GM23248 (cell line): ENCODE data around the gene COX7A2. TPM values are rescaled to one million over a fixed set of nuclear protein-coding genes. Genes with fewer than 3 reads are reported as not detected.
A peak's percentile ranks its signal among the peaks of the same experiment; 100 is the strongest.

ENCODE experiments used
- DNase-seq: peaks from one replicate; pipeline ENCODE4 v3.0.0-alpha.2; 2015
- H2AFZ ChIP-seq: fragments of 200-600 bp; sonication (generic); 2 replicates; pipeline ENCODE4 v1.6.1; 2016; ENCODE audit warnings: antibody characterized with exemption
- H3F3A ChIP-seq: fragments of 200-600 bp; sonication (generic); 2 replicates; pipeline ENCODE4 v1.6.1; 2016; ENCODE audit warnings: mild to moderate bottlenecking, antibody characterized with exemption, mixed run types; ENCODE audit not compliant: insufficient read depth
- H3K27ac ChIP-seq: fragments of 200-600 bp; sonication (generic); 2 replicates; pipeline ENCODE4 v1.5.1; 2016; ENCODE audit warnings: mild to moderate bottlenecking
- H3K27me3 ChIP-seq: fragments of 200-600 bp; sonication (generic); replicated peaks from 2 replicates; pipeline ENCODE4 v1.6.1; 2016; ENCODE audit warnings: mild to moderate bottlenecking; ENCODE audit not compliant: insufficient read depth
- H3K36me3 ChIP-seq: fragments of 200-600 bp; sonication (generic); 2 replicates; pipeline ENCODE4 v1.6.1; 2016; ENCODE audit warnings: low read depth, mild to moderate bottlenecking
- H3K4me1 ChIP-seq: fragments of 200-600 bp; sonication (generic); 2 replicates; pipeline ENCODE4 v1.6.1; 2016; ENCODE audit warnings: mild to moderate bottlenecking; ENCODE audit not compliant: insufficient read depth
- H3K4me2 ChIP-seq: fragments of 200-600 bp; sonication (generic); one replicate; pipeline ENCODE4 v1.6.1; 2016; ENCODE audit warnings: mild to moderate bottlenecking; ENCODE audit not compliant: unreplicated experiment
- H3K4me3 ChIP-seq: fragments of 200-600 bp; sonication (generic); 2 replicates; pipeline ENCODE4 v1.5.1; 2016; ENCODE audit warnings: mild to moderate bottlenecking
- H3K79me2 ChIP-seq: fragments of 200-600 bp; sonication (generic); 2 replicates; pipeline ENCODE4 v1.6.1; 2016; ENCODE audit warnings: mild to moderate bottlenecking; ENCODE audit not compliant: insufficient read depth
- H3K9ac ChIP-seq: fragments of 200-600 bp; sonication (generic); 2 replicates; pipeline ENCODE4 v1.6.1; 2016; ENCODE audit warnings: mild to moderate bottlenecking
- H3K9me2 ChIP-seq: fragments of 200-600 bp; sonication (generic); 2 replicates; pipeline ENCODE4 v1.6.1; 2016; ENCODE audit warnings: mixed run types, mild to moderate bottlenecking, moderate library complexity; ENCODE audit not compliant: insufficient read depth
- H3K9me3 ChIP-seq: fragments of 200-600 bp; sonication (generic); one replicate; pipeline ENCODE4 v1.6.1; 2017; ENCODE audit warnings: low read depth
- H4K20me1 ChIP-seq: fragments of 200-600 bp; sonication (generic); 2 replicates; pipeline ENCODE4 v1.6.0; 2016; ENCODE audit not compliant: insufficient read depth
- EZH2 ChIP-seq: fragments of 200-600 bp; sonication (generic); IDR thresholded peaks from 2 replicates; pipeline ENCODE4 v1.6.1; 2018; ENCODE audit warnings: antibody characterized with exemption, mild to moderate bottlenecking; ENCODE audit not compliant: insufficient read depth, poor library complexity, severe bottlenecking
- EZH2phosphoT487 ChIP-seq: fragments of 200-600 bp; sonication (generic); IDR thresholded peaks from 2 replicates; pipeline ENCODE4 v1.6.1; 2018; ENCODE audit warnings: antibody characterized with exemption, moderate library complexity, mild to moderate bottlenecking, low read depth; ENCODE audit not compliant: insufficient read depth
- WGBS, 2 experiments: methylation state at CpG; one replicate each; pipeline ENCODE4 v1.1.6; 2015 to 2017; ENCODE audit warnings: low lambda C conversion rate in 2 of 2, low coverage in 1 of 2; ENCODE audit errors: missing lambda C conversion rate in 2 of 2; 5-methylcytosine and 5-hydroxymethylcytosine counted together
- in situ Hi-C: fragments of 300-500 bp; cut with MboI; formaldehyde crosslinking; loops from 2 replicates; pipeline ENCODE4 v1.15.0; 2020
- polyA plus RNA-seq: library from polyadenylated mRNA; unstranded; fragments of >200 nt; fragmentation: Nextera tagmentation; extraction: Ambion mirVana; gene quantifications from 2 replicates; pipeline ENCODE4 v1.2.1, GENCODE V29; 2016
- total RNA-seq: library from RNA; depleted of rRNA; stranded (reverse); fragments of >200 nt; shearing (Covaris generic); gene quantifications from 2 replicates; pipeline ENCODE4 v1.2.3, GENCODE V29; 2014; rRNA removed

Gene COX7A2, protein sequence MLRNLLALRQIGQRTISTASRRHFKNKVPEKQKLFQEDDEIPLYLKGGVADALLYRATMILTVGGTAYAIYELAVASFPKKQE
- total RNA-seq (166 and 545 TPM in 2 replicates), polyA plus RNA-seq (666 and 696 TPM in 2 replicates)

- DNase-seq, result peak; percentile 99
- Histone ChIP-seq H3K4me1 (peaks cover 20% of the 10 kb centered on the region), H3K4me3 (peak within 1 kb of the TSS; percentile 92), H3K9me2 (no peaks in the 10 kb centered on the region), H3K9me3 (no peaks in the 10 kb centered on the region), H3K4me2 (peak within 1 kb of the TSS; percentile 98), H3K27ac (peak within 1 kb of the TSS; percentile 93), H3K79me2 (peaks cover 46% of the 10 kb centered on the region), H2AFZ (peak within 1 kb of the TSS; percentile 99), H3K36me3 (peaks cover 18% of the 10 kb centered on the region), H4K20me1 (no peaks in the 10 kb centered on the region), H3F3A (peaks cover 25% of the 10 kb centered on the region), H3K27me3 (no peaks in the 10 kb centered on the region), H3K9ac (peak within 1 kb of the TSS; percentile 92)
- TF ChIP-seq EZH2phosphoT487 (no peak), EZH2 (no peak)
- 0 to 1% methylated on average over 35 to 36 of the region's 36 CpGs for WGBS, 2 experiments
- in situ Hi-C loops, result no loop called here
These were observed at the start of gene COX7A2 for GRCh38 chr6:75243333-75244062. Gene COX7A2 (minus strand): TSS chr6:75243801. CDS start chr6:75243734, 67 bp downstream.

DNA sequence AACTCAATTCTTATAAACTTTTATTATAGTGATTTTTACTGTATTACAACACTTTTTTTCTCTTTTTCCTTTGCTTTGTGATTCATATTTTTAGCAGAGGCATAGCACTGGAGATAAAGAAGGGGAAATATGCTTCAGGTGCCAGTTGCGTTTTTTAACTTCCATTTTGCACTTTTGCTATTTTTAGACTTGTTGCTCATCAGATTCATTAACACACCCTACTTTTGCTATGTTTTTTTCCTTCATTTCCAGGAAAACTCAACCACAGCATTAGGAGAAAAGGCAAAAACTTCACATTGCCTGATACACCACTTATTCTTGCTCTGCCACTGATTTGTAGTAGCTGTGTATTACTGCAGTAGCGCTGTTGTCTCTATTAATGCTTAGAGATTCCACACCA is 49.0 kb upstream of the COX7A2 start:
- no peak overlapping the region for H3K9ac ChIP-seq
- no peaks in the 10 kb centered on the region for H3K27me3 ChIP-seq
- H3K9me2 ChIP-seq, result no peaks in the 10 kb centered on the region
- H3K4me3 ChIP-seq, result no peak overlapping the region
- H3K4me2 ChIP-seq, result no peak overlapping the region
- DNase-seq, result no peak
- in situ Hi-C loops, result loop anchor here (10.0 kb wide), 1 partner anchor 242 kb away; no protein-coding TSS in a partner anchor
- WGBS, 2 experiments, result 92 to 99% methylated on average over 2 of the region's 2 CpGs
- H3K4me1 ChIP-seq, result no peaks in the 10 kb centered on the region
- H3K9me3 ChIP-seq, result no peaks in the 10 kb centered on the region
- no peak overlapping the region for H2AFZ ChIP-seq
- no peaks in the 10 kb centered on the region for H3K36me3 ChIP-seq
- H3K79me2 ChIP-seq, result no peaks in the 10 kb centered on the region
- H4K20me1 ChIP-seq, result no peaks in the 10 kb centered on the region
- TF ChIP-seq EZH2 (no peak), EZH2phosphoT487 (no peak)
- no peaks in the 10 kb centered on the region for H3F3A ChIP-seq
- no peak overlapping the region for H3K27ac ChIP-seq

GRCh38 chr6:75291744-75292143 is 48.1 kb upstream of the COX7A2 start:
- Histone ChIP-seq H3K4me2 (no peak overlapping the region), H3K9ac (no peak overlapping the region), H3K4me3 (no peak overlapping the region), H3K27ac (no peak overlapping the region), H3K36me3 (no peaks in the 10 kb centered on the region), H3K9me3 (no peaks in the 10 kb centered on the region), H4K20me1 (no peaks in the 10 kb centered on the region), H3K9me2 (no peaks in the 10 kb centered on the region), H3K4me1 (no peaks in the 10 kb centered on the region), H3F3A (no peaks in the 10 kb centered on the region), H3K27me3 (no peaks in the 10 kb centered on the region), H3K79me2 (no peaks in the 10 kb centered on the region), H2AFZ (no peak overlapping the region)
- no peak for DNase-seq
- no peak for TF ChIP-seq EZH2
- in situ Hi-C loops, result loop anchor here (10.0 kb wide), 1 partner anchor 243 kb away; no protein-coding TSS in a partner anchor
- WGBS, 2 experiments, result 64 to 71% methylated on average over 1 of the region's 1 CpG

- Histone ChIP-seq H3K36me3 (no peaks in the 10 kb centered on the region), H3K9ac (no peak overlapping the region), H3K79me2 (no peaks in the 10 kb centered on the region), H3F3A (no peaks in the 10 kb centered on the region), H4K20me1 (no peaks in the 10 kb centered on the region), H3K27me3 (no peaks in the 10 kb centered on the region), H3K4me1 (no peaks in the 10 kb centered on the region), H3K4me2 (no peak overlapping the region), H3K9me2 (no peaks in the 10 kb centered on the region), H3K27ac (no peak overlapping the region), H3K9me3 (no peaks in the 10 kb centered on the region), H3K4me3 (no peak overlapping the region), H2AFZ (no peak overlapping the region)
- DNase-seq, result no peak
- 70 to 79% methylated on average over 2 of the region's 2 CpGs for WGBS, 2 experiments
- TF ChIP-seq EZH2 (no peak), EZH2phosphoT487 (no peak)
- in situ Hi-C loops, result loop anchor here (10.0 kb wide), 1 partner anchor 243 kb away; no protein-coding TSS in a partner anchor
These were observed 47.7 kb upstream of the COX7A2 start for GRCh38 chr6:75291331-75291730.
